ENCODE data around the gene NBEAL1. TPM values are rescaled to one million over a fixed set of nuclear protein-coding genes. Genes with fewer than 3 reads are reported as not detected.
"Not testable (repeated sequence)": the region's sequence is repeated elsewhere in the genome, so short reads cannot be mapped to it uniquely, and the experiment has no call there.

The NBEAL1 gene
- total RNA-seq, 6 experiments from 2014 or later, result 17.7 to 29.2 (median 23.8) TPM

GRCh38 chr2:203175371-203175770, 160.7 kb downstream of the NBEAL1 start:
- no peak for DNase-seq
- Mint-ChIP-seq H3K36me3 (ENCODE audit: low read depth) (peaks cover 22% of the 10 kb centered on the region), H3K4me1 (ENCODE audit: low read depth) (peaks cover 17% of the 10 kb centered on the region)

GRCh38 chr2:203177361-203177760, 162.7 kb downstream of the NBEAL1 start:
- no peak for TF ChIP-seq CTCF (IDR thresholded peaks at IDR 0.05)
- DNase-seq, result no peak
- H3K4me3 Mint-ChIP-seq, result no peak overlapping the region
- H3K9me3 Mint-ChIP-seq, result no peaks in the 10 kb centered on the region
- no peaks in the 10 kb centered on the region for H3K27me3 Mint-ChIP-seq (ENCODE audit: insufficient read depth)
- H3K4me1 Mint-ChIP-seq (ENCODE audit: low read depth), result peaks cover 17% of the 10 kb centered on the region
- peaks cover 25% of the 10 kb centered on the region for H3K36me3 Mint-ChIP-seq (ENCODE audit: low read depth)
- no peak overlapping the region for H3K27ac Mint-ChIP-seq

More at GRCh38 chr2:203175371-203175770, 160.7 kb downstream of the NBEAL1 start:
- no peaks in the 10 kb centered on the region for H3K9me3 Mint-ChIP-seq
- H3K27me3 Mint-ChIP-seq (ENCODE audit: insufficient read depth), result no peaks in the 10 kb centered on the region
- no peak overlapping the region for H3K27ac Mint-ChIP-seq
- no peak overlapping the region for H3K4me3 Mint-ChIP-seq
- TF ChIP-seq CTCF (IDR thresholded peaks at IDR 0.05), result no peak

- H3K9me3 Mint-ChIP-seq, result no peaks in the 10 kb centered on the region
- H3K27me3 Mint-ChIP-seq (ENCODE audit: insufficient read depth), result no peaks in the 10 kb centered on the region
- no peak overlapping the region for H3K27ac Mint-ChIP-seq
- peaks cover 30% of the 10 kb centered on the region for H3K36me3 Mint-ChIP-seq (ENCODE audit: low read depth)
- no peak for TF ChIP-seq CTCF (IDR thresholded peaks at IDR 0.05)
- DNase-seq, result no peak
- no peaks in the 10 kb centered on the region for H3K4me1 Mint-ChIP-seq (ENCODE audit: low read depth)
- no peak overlapping the region for H3K4me3 Mint-ChIP-seq
Observed at GRCh38 chr2:203185864-203186263, 171.2 kb downstream of the NBEAL1 start.

- not testable (repeated sequence) for H3K4me3 Mint-ChIP-seq; H3K4me1 Mint-ChIP-seq (ENCODE audit: low read depth); H3K27me3 Mint-ChIP-seq (ENCODE audit: insufficient read depth); DNase-seq; H3K27ac Mint-ChIP-seq; H3K9me3 Mint-ChIP-seq
- peaks cover 26% of the 10 kb centered on the region for H3K36me3 Mint-ChIP-seq (ENCODE audit: low read depth)
Observed at GRCh38 chr2:203190547-203190946, 175.9 kb downstream of the NBEAL1 start.

- not testable (repeated sequence) for H3K9me3 Mint-ChIP-seq; H3K27me3 Mint-ChIP-seq (ENCODE audit: insufficient read depth); DNase-seq; H3K4me1 Mint-ChIP-seq (ENCODE audit: low read depth); H3K4me3 Mint-ChIP-seq; H3K27ac Mint-ChIP-seq
- peaks cover 21% of the 10 kb centered on the region for H3K36me3 Mint-ChIP-seq (ENCODE audit: low read depth)
Observed at GRCh38 chr2:203191026-203191425, 176.4 kb downstream of the NBEAL1 start.

- 0 out of 2 replicates have a peak, but pooled peaks cover 5% of the 10 kb centered on the region for H3K4me1 Mint-ChIP-seq (ENCODE audit: low read depth)
- H3K4me3 Mint-ChIP-seq, result no peak overlapping the region
- DNase-seq, result no peak
- H3K36me3 Mint-ChIP-seq (ENCODE audit: low read depth), result peaks cover 18% of the 10 kb centered on the region
- TF ChIP-seq CTCF (IDR thresholded peaks at IDR 0.05), result no peak
- H3K9me3 Mint-ChIP-seq, result no peaks in the 10 kb centered on the region
- H3K27ac Mint-ChIP-seq, result no peak overlapping the region
- H3K27me3 Mint-ChIP-seq (ENCODE audit: insufficient read depth), result no peaks in the 10 kb centered on the region
Observed at GRCh38 chr2:203191961-203192360, 177.3 kb downstream of the NBEAL1 start.
